IMR-90 (cell line): Measurements from ENCODE around the gene LOX. TPM values are rescaled to one million over a fixed set of nuclear protein-coding genes. Genes with fewer than 3 reads are reported as not detected.

Experiments used
- ATAC-seq: fragments of 200-7000 bp; cut with Tn5 transposase; 2 replicates; pipeline ENCODE4 v1.9.1; 2020; ENCODE audit warnings: low read depth, mild to moderate bottlenecking, moderate library complexity
- BruUV-seq: library from RNA; stranded (reverse); fragments of 400-500 nt; replicated peaks from 2 replicates; lab custom pipeline; 2021; lab: Mats Ljungman, UMichigan
- CTCF ChIA-PET: fragments of 300-600 bp; formaldehyde crosslinking; extraction: SDS; loops from one replicate; lab custom pipeline; 2021; ENCODE audit warnings: antibody characterized with exemption; lab: Yijun Ruan, JAX
- POLR2A ChIA-PET: fragments of 300-600 bp; sonication (Branson Sonifier 250); formaldehyde crosslinking; loops from one replicate; lab custom pipeline; 2022; ENCODE audit warnings: antibody characterized with exemption; ENCODE audit not compliant: unreplicated experiment; lab: Charles Lee
- DNase-seq: peaks from one replicate; pipeline ENCODE4 v3.0.0; 2013
- H2AFZ ChIP-seq: replicated peaks from 2 replicates; pipeline ENCODE3; 2013; ENCODE audit warnings: low read length, mild to moderate bottlenecking; ENCODE audit not compliant: poor library complexity
- H2AK5ac ChIP-seq: 2 replicates; pipeline ENCODE4 v1.6.1; 2013; ENCODE audit warnings: low read depth, low read length, inconsistent platforms
- H2AK9ac ChIP-seq: replicated peaks from 2 replicates; pipeline ENCODE3; 2013; ENCODE audit warnings: mild to moderate bottlenecking, low read depth, low read length, moderate library complexity; ENCODE audit not compliant: poor library complexity
- H2BK120ac ChIP-seq: 2 replicates; pipeline ENCODE4 v1.6.1; 2013; ENCODE audit warnings: low read depth, low read length, inconsistent platforms
- H2BK15ac ChIP-seq: 3 replicates; pipeline ENCODE4 v1.6.1; 2013; ENCODE audit warnings: low read depth, low read length, inconsistent platforms
- H2BK20ac ChIP-seq: 2 replicates; pipeline ENCODE4 v1.6.1; 2013; ENCODE audit warnings: low read depth, mild to moderate bottlenecking, inconsistent platforms, low read length, moderate library complexity
- H2BK5ac ChIP-seq: 2 replicates; pipeline ENCODE4 v1.6.1; 2013; ENCODE audit warnings: mild to moderate bottlenecking, low read depth, low read length, inconsistent platforms; ENCODE audit not compliant: poor library complexity, severe bottlenecking
- H3K14ac ChIP-seq: replicated peaks from 2 replicates; pipeline ENCODE4 v1.6.1; 2013; ENCODE audit warnings: low read depth, low read length, inconsistent platforms
- H3K18ac ChIP-seq: 2 replicates; pipeline ENCODE4 v1.6.1; 2013; ENCODE audit warnings: low read depth, low read length, control low read depth
- H3K23ac ChIP-seq: 2 replicates; pipeline ENCODE4 v1.6.1; 2013; ENCODE audit warnings: low read depth, low read length, inconsistent platforms
- H3K27ac ChIP-seq: 2 replicates; pipeline ENCODE4 v1.5.1; 2013; ENCODE audit warnings: mild to moderate bottlenecking, control low read depth, low read length; ENCODE audit not compliant: insufficient read depth
- H3K27me3 ChIP-seq: 2 replicates; pipeline ENCODE4 v1.6.1; 2013; ENCODE audit warnings: low read length; ENCODE audit not compliant: control insufficient read depth, insufficient read depth
- H3K36me3 ChIP-seq: 2 replicates; pipeline ENCODE4 v1.6.1; 2013; ENCODE audit warnings: low read length, mixed read lengths; ENCODE audit not compliant: control insufficient read depth, insufficient read depth
- H3K4ac ChIP-seq: 2 replicates; pipeline ENCODE4 v1.6.1; 2013; ENCODE audit warnings: low read depth, low read length, inconsistent platforms
- H3K4me1 ChIP-seq: 2 replicates; pipeline ENCODE4 v1.6.1; 2013; ENCODE audit warnings: low read length, mixed read lengths; ENCODE audit not compliant: control insufficient read depth, insufficient read depth
- H3K4me2 ChIP-seq: 2 replicates; pipeline ENCODE4 v1.6.1; 2013; ENCODE audit warnings: low read depth, mild to moderate bottlenecking, control low read depth, low read length, moderate library complexity
- H3K4me3 ChIP-seq: 2 replicates; pipeline ENCODE4 v1.5.1; 2013; ENCODE audit warnings: low read depth, mild to moderate bottlenecking, control low read depth, low read length, moderate library complexity; ENCODE audit not compliant: insufficient read depth
- H3K56ac ChIP-seq: 2 replicates; pipeline ENCODE4 v1.6.1; 2013; ENCODE audit warnings: low read length, inconsistent platforms; ENCODE audit not compliant: insufficient read depth; ENCODE audit errors: extremely low read depth
- H3K79me1 ChIP-seq, 2 experiments: 2 replicates each; pipeline ENCODE4 v1.6.1; 2013; ENCODE audit warnings: low read length in 2 of 2, inconsistent platforms in 1 of 2, low read depth in 1 of 2
- H3K9ac ChIP-seq: 2 replicates; pipeline ENCODE4 v1.6.1; 2013; ENCODE audit warnings: low read depth, low read length, control low read depth
- H3K9me1 ChIP-seq: 2 replicates; pipeline ENCODE4 v1.6.1; 2013; ENCODE audit warnings: low read length, inconsistent platforms; ENCODE audit not compliant: insufficient read depth
- H3K9me3 ChIP-seq: 2 replicates; pipeline ENCODE4 v1.6.1; 2013; ENCODE audit warnings: low read length; ENCODE audit not compliant: control insufficient read depth, insufficient read depth
- H4K20me1 ChIP-seq: 2 replicates; pipeline ENCODE4 v1.6.1; 2013; ENCODE audit warnings: low read length, inconsistent platforms; ENCODE audit not compliant: insufficient read depth
- H4K5ac ChIP-seq: 2 replicates; pipeline ENCODE4 v1.6.1; 2013; ENCODE audit warnings: mild to moderate bottlenecking, low read depth, low read length, control low read depth
- H4K8ac ChIP-seq, 2 experiments: 2 replicates each; pipeline ENCODE4 v1.6.1; 2013; ENCODE audit warnings: low read depth in 2 of 2, low read length in 2 of 2, control low read depth in 1 of 2, inconsistent platforms in 1 of 2
- H4K91ac ChIP-seq: 2 replicates; pipeline ENCODE4 v1.6.1; 2013; ENCODE audit warnings: low read depth, low read length, inconsistent platforms; ENCODE audit not compliant: insufficient read depth
- CEBPB ChIP-seq: IDR thresholded peaks from 2 replicates; pipeline ENCODE4 v1.6.1; 2012; ENCODE audit warnings: low read depth, low read length, improper control_type of control experiment
- POLR2A ChIP-seq: IDR thresholded peaks from 2 replicates; pipeline ENCODE4 v1.6.1; 2012; ENCODE audit warnings: mild to moderate bottlenecking, low read depth, low read length
- WGBS, 2 experiments: methylation state at CpG; one replicate each; pipeline versions ENCODE4 v1.1.5 to v1.1.7; 2013; ENCODE audit warnings: missing lambda C conversion rate in 2 of 2; ENCODE audit not compliant: insufficient read length in 1 of 2; ENCODE audit errors: extremely low coverage in 2 of 2; 5-methylcytosine and 5-hydroxymethylcytosine counted together
- dilution Hi-C: fragments of 300-500 bp; cut with HindIII; formaldehyde crosslinking; loops from one replicate; pipeline ENCODE4 v1.14.3; 2018; ENCODE audit warnings: low sequenced_read_pairs; ENCODE audit not compliant: unreplicated experiment
- in situ Hi-C: fragments of 300-500 bp; cut with MboI; formaldehyde crosslinking; loops from 3 replicates; pipeline ENCODE4 v1.14.3; 2019; ENCODE audit warnings: low sequenced_read_pairs, inconsistent platforms, mixed read lengths
- intact Hi-C: fragments of 100-400 bp; cut with micrococcal nuclease; formaldehyde crosslinking; loops from 2 replicates; pipeline ENCODE4 v1.10.0; 2022
- polyA plus RNA-seq, 3 experiments: library from polyadenylated mRNA; depleted of rRNA; stranded (reverse); fragments of >200 nt; gene quantifications; 2 replicates each; pipeline ENCODE4 v1.2.3, GENCODE V29; 2012; ENCODE audit warnings: low replicate concordance in 1 of 3
- total RNA-seq: library from RNA; depleted of rRNA; stranded (reverse); fragments of >200 nt; gene quantifications from 2 replicates; pipeline ENCODE4 v1.2.3, GENCODE V29; 2012

The LOX gene
- total and polyA plus RNA-seq, 2 of the 4 experiments (the other 2 are of a cell fraction): 277 to 662 TPM

- H3K4ac ChIP-seq: no peak overlapping the region
- CTCF ChIA-PET: interaction anchor here (1.3 kb wide), 1 partner anchor 11 kb away, joined by 3 read pairs; no protein-coding TSS in a partner anchor
- TF ChIP-seq POLR2A (peak; percentile 54; the same call in 1 of the 2 replicates), CEBPB (no peak)
- no peak overlapping the region for H2BK120ac ChIP-seq
- no peak overlapping the region for H4K91ac ChIP-seq
- no peak overlapping the region for H2AFZ ChIP-seq
- BruUV-seq: no TSS peak
- dilution Hi-C loops (no loop called here), intact Hi-C loops (no loop called here), in situ Hi-C loops (no loop called here)
- no peak for DNase-seq
- POLR2A ChIA-PET: no interaction called here
- no CpG with 5 or more reads among the region's 3 CpGs for WGBS, 2 experiments
- ATAC-seq: no peak
- no peak overlapping the region for H4K8ac ChIP-seq
- no peak overlapping the region for H3K4me3 ChIP-seq
- H4K20me1 ChIP-seq: peaks cover 15% of the 10 kb centered on the region
- no peak overlapping the region for H3K14ac ChIP-seq
- H3K4me2 ChIP-seq: no peak overlapping the region
- H3K18ac ChIP-seq: no peak overlapping the region
- H3K79me1 ChIP-seq: peaks cover 17 to 35% of the 10 kb centered on the region in 2 experiments
- H3K27ac ChIP-seq: no peak overlapping the region
- H2AK9ac ChIP-seq: no peak overlapping the region
- H2BK5ac ChIP-seq: no peak overlapping the region
- H3K9me3 ChIP-seq: no peaks in the 10 kb centered on the region
- no peak overlapping the region for H3K56ac ChIP-seq
- H3K4me1 ChIP-seq: peaks cover 6% of the 10 kb centered on the region
- H3K9me1 ChIP-seq: peaks cover 5% of the 10 kb centered on the region
- H2AK5ac ChIP-seq: no peak overlapping the region
- no peak overlapping the region for H3K23ac ChIP-seq
- H3K36me3 ChIP-seq: peaks cover 29% of the 10 kb centered on the region
- H2BK20ac ChIP-seq: no peak overlapping the region
- no peak overlapping the region for H3K9ac ChIP-seq
- H2BK15ac ChIP-seq: no peak overlapping the region
- no peaks in the 10 kb centered on the region for H3K27me3 ChIP-seq
- H4K5ac ChIP-seq: no peak overlapping the region
These were observed 13.1 kb downstream of the LOX start for GRCh38 chr5:122064992-122065391.
